GM18951 (cell line): ENCODE measurements around the gene LONP2.

Source experiments
- POLR2A ChIP-seq: IDR thresholded peaks from 4 replicates; pipeline ENCODE4 v1.6.1; 2011; ENCODE audit warnings: mild to moderate bottlenecking; ENCODE audit not compliant: insufficient read length, insufficient read depth; ENCODE audit errors: extremely low read depth
- in situ Hi-C: fragments of 300-500 bp; cut with MboI; formaldehyde crosslinking; loops from one replicate; pipeline ENCODE4 v1.12.0; 2022; ENCODE audit warnings: low sequenced_read_pairs, mixed read lengths, inconsistent platforms; ENCODE audit not compliant: unreplicated experiment

LONP2 gene

GRCh38 chr16:48323783-48324775 lies 80.0 kb downstream of the LONP2 start:
- TF ChIP-seq POLR2A = no peak
- in situ Hi-C loops = no loop called here

- in situ Hi-C loops = no loop called here
- TF ChIP-seq POLR2A = no peak
These were observed 82.8 kb downstream of the LONP2 start for GRCh38 chr16:48326915-48327314.

- no peak for TF ChIP-seq POLR2A
These were observed 85.0 kb downstream of the LONP2 start for GRCh38 chr16:48329138-48329537.

GRCh38 chr16:48330189-48330840 lies 86.2 kb downstream of the LONP2 start:
- in situ Hi-C loops = no loop called here
- no peak for TF ChIP-seq POLR2A

More at GRCh38 chr16:48329138-48329537, 85.0 kb downstream of the LONP2 start:
- in situ Hi-C loops = no loop called here

- TF ChIP-seq POLR2A = no peak
- in situ Hi-C loops = no loop called here
These were observed 86.7 kb downstream of the LONP2 start for GRCh38 chr16:48330841-48331192.

GRCh38 chr16:48332978-48333377 lies 88.9 kb downstream of the LONP2 start:
- no peak for TF ChIP-seq POLR2A
- in situ Hi-C loops = no loop called here

- in situ Hi-C loops = no loop called here
- no peak for TF ChIP-seq POLR2A
These were observed 90.2 kb downstream of the LONP2 start for GRCh38 chr16:48334325-48334724.

- in situ Hi-C loops = no loop called here
- no peak for TF ChIP-seq POLR2A
These were observed 91.9 kb downstream of the LONP2 start for GRCh38 chr16:48335961-48336360.

- TF ChIP-seq POLR2A = no peak
- in situ Hi-C loops = no loop called here
These were observed 96.0 kb downstream of the LONP2 start for GRCh38 chr16:48340054-48340453.

GRCh38 chr16:48342591-48342990 lies 98.5 kb downstream of the LONP2 start:
- in situ Hi-C loops = no loop called here
- no peak for TF ChIP-seq POLR2A

GRCh38 chr16:48347191-48347865 lies 103.2 kb downstream of the LONP2 start:
- no peak for TF ChIP-seq POLR2A
- in situ Hi-C loops = no loop called here

- in situ Hi-C loops = no loop called here
These were observed 103.9 kb downstream of the LONP2 start for GRCh38 chr16:48347980-48348379.

GRCh38 chr16:48350736-48351135 lies 106.6 kb downstream of the LONP2 start:
- TF ChIP-seq POLR2A = no peak
- in situ Hi-C loops = loop anchor here (5.0 to 10.0 kb wide), 2 partner anchors 174 to 282 kb away; no protein-coding TSS in a partner anchor

More at GRCh38 chr16:48347980-48348379, 103.9 kb downstream of the LONP2 start:
- no peak for TF ChIP-seq POLR2A

- TF ChIP-seq POLR2A = no peak
- in situ Hi-C loops = loop anchor here (5.0 to 10.0 kb wide), 2 partner anchors 172 to 279 kb away; no protein-coding TSS in a partner anchor
These were observed 108.7 kb downstream of the LONP2 start for GRCh38 chr16:48352648-48353390.
